SU-DHL-6 (cell line): ENCODE results near the gene REM2.

Source experiments
- CTCF ChIP-seq: fragments of 200-600 bp; sonication (generic); IDR thresholded peaks from one replicate; pipeline ENCODE4 v1.5.1; 2017; ENCODE audit warnings: antibody characterized with exemption, mild to moderate bottlenecking, low read length, moderate library complexity; ENCODE audit not compliant: insufficient read depth, poor library complexity, severe bottlenecking
- EZH2phosphoT487 ChIP-seq: fragments of 200-600 bp; sonication (generic), shearing (Covaris generic); conservative IDR thresholded peaks from 2 replicates; pipeline ENCODE4 v1.6.1; 2018; ENCODE audit warnings: mild to moderate bottlenecking, antibody characterized with exemption, low read length, moderate library complexity, mixed read lengths

GRCh38 chr14:22849212-22849819, 33.7 kb upstream of the REM2 start:
- TF ChIP-seq CTCF (no peak), EZH2phosphoT487 (no peak)
